ENCODE results near the gene STX18. TPM values are rescaled to one million over a fixed set of nuclear protein-coding genes. Genes with fewer than 3 reads are reported as not detected.
"Not testable (repeated sequence)": the region's sequence is repeated elsewhere in the genome, so short reads cannot be mapped to it uniquely, and the experiment has no call there.

STX18 gene
- total RNA-seq, 1 donor from 2014 or later: 24.0 TPM

DNA sequence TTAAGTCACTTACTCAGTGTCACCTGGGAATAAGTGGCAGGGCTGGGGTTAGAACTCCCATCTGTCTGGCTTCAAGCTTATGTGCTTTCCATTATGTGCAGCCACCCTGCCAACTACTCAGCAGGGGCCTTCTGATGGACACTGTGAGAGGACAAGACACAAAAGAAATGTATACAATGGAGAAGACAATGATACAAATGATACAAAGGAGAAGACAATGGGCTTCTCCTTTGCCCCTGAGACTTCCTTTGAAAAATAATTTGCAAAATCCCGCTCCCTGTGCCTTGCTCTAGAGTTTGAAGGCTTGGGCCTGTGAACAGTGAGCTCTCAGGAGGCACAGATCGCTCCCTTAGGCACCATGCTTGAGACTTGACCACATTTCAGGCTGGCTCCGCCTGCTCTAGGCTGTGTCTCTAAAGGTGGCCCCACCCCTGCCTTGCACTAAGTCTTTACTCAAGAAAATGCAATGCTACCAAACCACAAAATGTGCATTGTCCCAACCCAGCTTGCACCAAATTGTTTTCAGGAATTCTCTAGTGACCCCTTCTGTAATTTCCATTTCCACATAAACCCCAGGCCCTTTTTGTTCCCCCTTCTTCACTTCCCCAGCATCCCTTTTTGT, 27.1 kb upstream of the STX18 start:
- H3K27ac ChIP-seq (ENCODE audit: low read depth, low read length): no peak overlapping the region
- DNase-seq (ENCODE audit: low read depth) (no peak), FAIRE-seq (no peak)
- no peaks in the 10 kb centered on the region for H3K9me3 ChIP-seq (ENCODE audit: insufficient read depth, low read depth, low read length)
- H3K4me3 ChIP-seq (ENCODE audit: insufficient read depth, low read depth, low read length): no peak overlapping the region
- H3K79me2 ChIP-seq (ENCODE audit: insufficient read depth, low read length): no peaks in the 10 kb centered on the region
- H3K27me3 ChIP-seq (ENCODE audit: insufficient read depth, low read length): no peaks in the 10 kb centered on the region
- Mint-ChIP-seq H3K27ac (ENCODE audit: unreplicated experiment) (no peak overlapping the region), H3K9me3 (ENCODE audit: unreplicated experiment) (peaks cover 7% of the 10 kb centered on the region), H3K4me3 (ENCODE audit: unreplicated experiment) (no peak overlapping the region), H3K27me3 (ENCODE audit: low read depth, unreplicated experiment) (no peaks in the 10 kb centered on the region), H3K4me1 (ENCODE audit: low read depth, unreplicated experiment) (no peaks in the 10 kb centered on the region), H3K36me3 (ENCODE audit: low read depth, unreplicated experiment) (peaks cover 14% of the 10 kb centered on the region)
- TF ChIP-seq, protein P1, sequence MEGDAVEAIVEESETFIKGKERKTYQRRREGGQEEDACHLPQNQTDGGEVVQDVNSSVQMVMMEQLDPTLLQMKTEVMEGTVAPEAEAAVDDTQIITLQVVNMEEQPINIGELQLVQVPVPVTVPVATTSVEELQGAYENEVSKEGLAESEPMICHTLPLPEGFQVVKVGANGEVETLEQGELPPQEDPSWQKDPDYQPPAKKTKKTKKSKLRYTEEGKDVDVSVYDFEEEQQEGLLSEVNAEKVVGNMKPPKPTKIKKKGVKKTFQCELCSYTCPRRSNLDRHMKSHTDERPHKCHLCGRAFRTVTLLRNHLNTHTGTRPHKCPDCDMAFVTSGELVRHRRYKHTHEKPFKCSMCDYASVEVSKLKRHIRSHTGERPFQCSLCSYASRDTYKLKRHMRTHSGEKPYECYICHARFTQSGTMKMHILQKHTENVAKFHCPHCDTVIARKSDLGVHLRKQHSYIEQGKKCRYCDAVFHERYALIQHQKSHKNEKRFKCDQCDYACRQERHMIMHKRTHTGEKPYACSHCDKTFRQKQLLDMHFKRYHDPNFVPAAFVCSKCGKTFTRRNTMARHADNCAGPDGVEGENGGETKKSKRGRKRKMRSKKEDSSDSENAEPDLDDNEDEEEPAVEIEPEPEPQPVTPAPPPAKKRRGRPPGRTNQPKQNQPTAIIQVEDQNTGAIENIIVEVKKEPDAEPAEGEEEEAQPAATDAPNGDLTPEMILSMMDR (IDR thresholded peaks at IDR 0.05; ENCODE audit: insufficient read depth, low read depth, low read length): no peak
- TF ChIP-seq EZH2 (IDR thresholded peaks at IDR 0.05; ENCODE audit: insufficient read depth, low read length): no peak
- H4K20me1 ChIP-seq (ENCODE audit: insufficient read depth, low read length): no peaks in the 10 kb centered on the region
- H3K9ac ChIP-seq (ENCODE audit: low read length): no peak overlapping the region
- H3K36me3 ChIP-seq (ENCODE audit: insufficient read depth, low read length): no peaks in the 10 kb centered on the region
- no peak overlapping the region for H3K4me2 ChIP-seq (ENCODE audit: low read length)
- no peak overlapping the region for H2AFZ ChIP-seq (ENCODE audit: low read depth, low read length)
- H3K4me1 ChIP-seq (ENCODE audit: insufficient read depth, low read length): no peaks in the 10 kb centered on the region

DNA sequence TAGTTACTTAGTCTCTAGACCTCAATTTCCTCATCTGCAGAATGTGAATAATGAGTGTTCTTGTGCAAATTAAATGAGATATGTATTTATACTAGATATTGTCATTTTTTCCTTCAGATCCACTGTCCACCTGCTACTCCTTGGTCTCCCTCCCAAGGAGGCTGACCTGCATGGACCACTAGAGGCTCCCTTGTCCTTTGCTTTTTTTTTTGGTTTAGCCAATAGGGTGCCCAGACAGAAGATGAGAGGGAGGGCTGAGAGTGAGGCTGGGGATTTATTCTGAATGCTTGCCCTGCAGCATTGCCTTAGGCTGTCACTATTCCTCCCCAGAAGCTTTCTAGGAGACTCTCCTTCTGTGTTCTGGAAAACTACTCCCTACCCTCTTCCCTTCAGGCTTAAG, 24.5 kb upstream of the STX18 start:
- H3K27me3 Mint-ChIP-seq (ENCODE audit: low read depth, unreplicated experiment); H3K4me1 ChIP-seq (ENCODE audit: insufficient read depth, low read length); DNase-seq (ENCODE audit: low read depth); H3K9me3 ChIP-seq (ENCODE audit: insufficient read depth, low read depth, low read length); H3K4me3 ChIP-seq (ENCODE audit: insufficient read depth, low read depth, low read length); H3K9ac ChIP-seq (ENCODE audit: low read length); H4K20me1 ChIP-seq (ENCODE audit: insufficient read depth, low read length); H3K27ac ChIP-seq (ENCODE audit: low read depth, low read length); H3K27me3 ChIP-seq (ENCODE audit: insufficient read depth, low read length); H2AFZ ChIP-seq (ENCODE audit: low read depth, low read length); FAIRE-seq; H3K9me3 Mint-ChIP-seq (ENCODE audit: unreplicated experiment); H3K4me2 ChIP-seq (ENCODE audit: low read length); H3K4me3 Mint-ChIP-seq (ENCODE audit: unreplicated experiment); H3K27ac Mint-ChIP-seq (ENCODE audit: unreplicated experiment); H3K79me2 ChIP-seq (ENCODE audit: insufficient read depth, low read length); H3K36me3 ChIP-seq (ENCODE audit: insufficient read depth, low read length); H3K4me1 Mint-ChIP-seq (ENCODE audit: low read depth, unreplicated experiment): not testable (repeated sequence)
- peaks cover 14% of the 10 kb centered on the region for H3K36me3 Mint-ChIP-seq (ENCODE audit: low read depth, unreplicated experiment)

- Histone ChIP-seq H3K4me2 (ENCODE audit: low read length) (no peak overlapping the region), H3K79me2 (ENCODE audit: insufficient read depth, low read length) (no peaks in the 10 kb centered on the region), H2AFZ (ENCODE audit: low read depth, low read length) (no peak overlapping the region), H3K4me1 (ENCODE audit: insufficient read depth, low read length) (peaks cover 6% of the 10 kb centered on the region), H3K4me3 (ENCODE audit: insufficient read depth, low read depth, low read length) (no peak overlapping the region), H3K27me3 (ENCODE audit: insufficient read depth, low read length) (no peaks in the 10 kb centered on the region), H3K9me3 (ENCODE audit: insufficient read depth, low read depth, low read length) (no peaks in the 10 kb centered on the region), H3K27ac (ENCODE audit: low read depth, low read length) (no peak overlapping the region), H4K20me1 (ENCODE audit: insufficient read depth, low read length) (no peaks in the 10 kb centered on the region), H3K36me3 (ENCODE audit: insufficient read depth, low read length) (no peaks in the 10 kb centered on the region), H3K9ac (ENCODE audit: low read length) (no peak overlapping the region)
- FAIRE-seq (no peak), DNase-seq (ENCODE audit: low read depth) (no peak)
- no peak overlapping the region for H3K4me3 Mint-ChIP-seq (ENCODE audit: unreplicated experiment)
- H3K36me3 Mint-ChIP-seq (ENCODE audit: low read depth, unreplicated experiment): peaks cover 8% of the 10 kb centered on the region
- TF ChIP-seq, protein P1 (IDR thresholded peaks at IDR 0.05; ENCODE audit: insufficient read depth, low read depth, low read length): no peak
- no peak for TF ChIP-seq EZH2 (IDR thresholded peaks at IDR 0.05; ENCODE audit: insufficient read depth, low read length)
- no peak overlapping the region for H3K27ac Mint-ChIP-seq (ENCODE audit: unreplicated experiment)
- H3K9me3 Mint-ChIP-seq (ENCODE audit: unreplicated experiment): peaks cover 3% of the 10 kb centered on the region
- H3K27me3 Mint-ChIP-seq (ENCODE audit: low read depth, unreplicated experiment): peaks cover 5% of the 10 kb centered on the region
- peaks cover 14% of the 10 kb centered on the region for H3K4me1 Mint-ChIP-seq (ENCODE audit: low read depth, unreplicated experiment)
Measured at GRCh38 chr4:4564522-4564921, 22.7 kb upstream of the STX18 start.

Measured in astrocyte (in vitro differentiated cells and primary cell).